ENCODE results near the gene LPIN3. TPM values are rescaled to one million over a fixed set of nuclear protein-coding genes. Genes with fewer than 3 reads are reported as not detected.

LPIN3 gene
- total and polyA plus RNA-seq, 2 donors (not counting 3 experiments of a cell fraction or from before 2014, with no cell fraction given) = 2.1 to 3.0 TPM

- CTCF ChIA-PET = interaction anchor here (0.8 to 3.4 kb wide), 3 partner anchors 9 to 47 kb away, joined by 3 to 19 read pairs (median 3); partner anchors contain the start of gene LPIN3
- Histone ChIP-seq H2AFZ (ENCODE audit: low read depth, low read length) (no peak overlapping the region), H3K4me3 (replicated peaks in 1 of 3; ENCODE audit: insufficient read depth in 1 of 3, low read depth in 1 of 3, low read length in 3 of 3) (no peak overlapping the region), H3K27me3 (ENCODE audit: control insufficient read depth in 2 of 2, insufficient read depth in 2 of 2, low read length in 2 of 2) (no peaks in the 10 kb centered on the region), H3K79me2 (ENCODE audit: control insufficient read depth, insufficient read depth, low read length) (no peaks in the 10 kb centered on the region), H3K4me2 (ENCODE audit: insufficient read depth, low read length) (no peak overlapping the region), H3K27ac (ENCODE audit: insufficient read depth, low read depth, low read length) (no peak overlapping the region), H3K4me1 (ENCODE audit: control insufficient read depth, extremely low read depth, insufficient read depth, low read length) (no peaks in the 10 kb centered on the region), H3K9ac (replicated peaks; ENCODE audit: extremely low read depth, insufficient read depth, low read length) (no peak overlapping the region), H4K20me1 (replicated peaks; ENCODE audit: control insufficient read depth, extremely low read depth, insufficient read depth, low read length) (no peaks in the 10 kb centered on the region), H3K9me3 (replicated peaks; ENCODE audit: control insufficient read depth, insufficient read depth, low read length) (no peaks in the 10 kb centered on the region), H3K9me1 (replicated peaks; ENCODE audit: control insufficient read depth, extremely low read depth, insufficient read depth, low read length) (no peaks in the 10 kb centered on the region), H3K36me3 (ENCODE audit: control insufficient read depth in 2 of 2, extremely low read depth in 1 of 2, insufficient read depth in 2 of 2, low read length in 2 of 2) (no peaks in the 10 kb centered on the region)
- DNase-seq (ENCODE audit: low read depth, low spot score) = no peak
- intact Hi-C loops (cut with micrococcal nuclease) = no loop called here
- POLR2A ChIA-PET = no interaction called here
- dilution Hi-C loops (cut with MboI; ENCODE audit: extremely low pct_ligation_motif_present, low sequenced_read_pairs) = no loop called here
- no TSS peak for BruUV-seq (replicated peaks)
- FAIRE-seq = no peak
- TF ChIP-seq, protein P1, sequence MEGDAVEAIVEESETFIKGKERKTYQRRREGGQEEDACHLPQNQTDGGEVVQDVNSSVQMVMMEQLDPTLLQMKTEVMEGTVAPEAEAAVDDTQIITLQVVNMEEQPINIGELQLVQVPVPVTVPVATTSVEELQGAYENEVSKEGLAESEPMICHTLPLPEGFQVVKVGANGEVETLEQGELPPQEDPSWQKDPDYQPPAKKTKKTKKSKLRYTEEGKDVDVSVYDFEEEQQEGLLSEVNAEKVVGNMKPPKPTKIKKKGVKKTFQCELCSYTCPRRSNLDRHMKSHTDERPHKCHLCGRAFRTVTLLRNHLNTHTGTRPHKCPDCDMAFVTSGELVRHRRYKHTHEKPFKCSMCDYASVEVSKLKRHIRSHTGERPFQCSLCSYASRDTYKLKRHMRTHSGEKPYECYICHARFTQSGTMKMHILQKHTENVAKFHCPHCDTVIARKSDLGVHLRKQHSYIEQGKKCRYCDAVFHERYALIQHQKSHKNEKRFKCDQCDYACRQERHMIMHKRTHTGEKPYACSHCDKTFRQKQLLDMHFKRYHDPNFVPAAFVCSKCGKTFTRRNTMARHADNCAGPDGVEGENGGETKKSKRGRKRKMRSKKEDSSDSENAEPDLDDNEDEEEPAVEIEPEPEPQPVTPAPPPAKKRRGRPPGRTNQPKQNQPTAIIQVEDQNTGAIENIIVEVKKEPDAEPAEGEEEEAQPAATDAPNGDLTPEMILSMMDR (IDR thresholded peaks at IDR 0.05; ENCODE audit: extremely low read depth in 1 of 2, insufficient read depth in 1 of 2, low read depth in 1 of 2, low read length in 2 of 2) = no peak
- TF ChIP-seq GATA2 (IDR thresholded peaks at IDR 0.05; ENCODE audit: insufficient read depth, insufficient read length, low read depth, low read length) (no peak), FOS (IDR thresholded peaks at IDR 0.05; ENCODE audit: borderline replicate concordance, insufficient read depth, low read length) (no peak), MAX (IDR thresholded peaks at IDR 0.05; ENCODE audit: insufficient read depth, insufficient read length) (no peak)
These were observed 9.3 kb downstream of the LPIN3 start for GRCh38 chr20:41349943-41350342.

DNA sequence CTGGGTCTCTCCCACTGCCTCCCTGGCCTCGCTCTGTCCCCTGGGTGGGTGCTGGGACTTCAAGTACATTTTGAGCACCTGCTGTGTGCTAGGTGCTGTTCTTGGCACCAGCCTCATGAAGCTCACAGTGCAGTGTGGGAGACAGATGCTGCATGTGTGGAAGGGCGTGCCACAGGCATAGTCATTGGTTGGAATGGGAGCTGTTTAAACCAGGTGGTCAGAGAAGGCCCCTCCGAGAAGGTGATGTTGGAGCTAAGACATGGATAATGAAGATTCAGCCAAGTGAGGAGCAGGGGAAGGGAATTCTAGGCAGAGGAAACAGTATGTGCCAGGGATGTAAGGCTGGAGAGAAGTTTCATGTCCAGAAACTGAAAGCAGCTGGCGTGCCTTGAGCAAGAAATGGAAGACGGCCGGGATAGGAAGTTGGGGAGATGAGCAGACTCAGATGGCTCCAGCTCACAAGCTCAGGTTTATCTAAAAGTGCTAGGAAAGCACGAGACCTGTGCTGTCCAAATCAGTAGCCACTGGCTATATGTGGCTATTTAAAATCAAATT lies 9.9 kb downstream of the LPIN3 start:
- Histone ChIP-seq H2AFZ (ENCODE audit: low read depth, low read length) (no peak overlapping the region), H3K4me1 (ENCODE audit: control insufficient read depth, extremely low read depth, insufficient read depth, low read length) (no peaks in the 10 kb centered on the region), H3K27ac (ENCODE audit: insufficient read depth, low read depth, low read length) (no peak overlapping the region), H3K4me2 (ENCODE audit: insufficient read depth, low read length) (no peak overlapping the region), H4K20me1 (replicated peaks; ENCODE audit: control insufficient read depth, extremely low read depth, insufficient read depth, low read length) (no peaks in the 10 kb centered on the region), H3K36me3 (ENCODE audit: control insufficient read depth in 2 of 2, extremely low read depth in 1 of 2, insufficient read depth in 2 of 2, low read length in 2 of 2) (no peaks in the 10 kb centered on the region), H3K79me2 (ENCODE audit: control insufficient read depth, insufficient read depth, low read length) (no peaks in the 10 kb centered on the region), H3K9me1 (replicated peaks; ENCODE audit: control insufficient read depth, extremely low read depth, insufficient read depth, low read length) (no peaks in the 10 kb centered on the region), H3K27me3 (ENCODE audit: control insufficient read depth in 2 of 2, insufficient read depth in 2 of 2, low read length in 2 of 2) (no peaks in the 10 kb centered on the region), H3K9me3 (replicated peaks; ENCODE audit: control insufficient read depth, insufficient read depth, low read length) (no peaks in the 10 kb centered on the region), H3K9ac (replicated peaks; ENCODE audit: extremely low read depth, insufficient read depth, low read length) (no peak overlapping the region), H3K4me3 (replicated peaks in 1 of 3; ENCODE audit: insufficient read depth in 1 of 3, low read depth in 1 of 3, low read length in 3 of 3) (no peak overlapping the region)
- ChIA-PET POLR2A (no interaction called here), CTCF (interaction anchor here (0.8 to 3.4 kb wide), 4 partner anchors 11 to 216 kb away, joined by 3 to 19 read pairs (median 4); partner anchors contain the start of gene LPIN3)
- no peak for FAIRE-seq
- no TSS peak for BruUV-seq (replicated peaks)
- intact Hi-C loops (cut with micrococcal nuclease) = no loop called here
- TF ChIP-seq EZH2 (IDR thresholded peaks at IDR 0.05; ENCODE audit: borderline replicate concordance, low read depth, low read length, severe bottlenecking) = no peak
- TF ChIP-seq, protein P1 (IDR thresholded peaks at IDR 0.05; ENCODE audit: extremely low read depth in 1 of 2, insufficient read depth in 1 of 2, low read depth in 1 of 2, low read length in 2 of 2) = no peak
- TF ChIP-seq FOS (IDR thresholded peaks at IDR 0.05; ENCODE audit: borderline replicate concordance, insufficient read depth, low read length) = no peak
- TF ChIP-seq MAX (IDR thresholded peaks at IDR 0.05; ENCODE audit: insufficient read depth, insufficient read length) = no peak
- no peak for DNase-seq (ENCODE audit: low read depth, low spot score)
- dilution Hi-C loops (cut with MboI; ENCODE audit: extremely low pct_ligation_motif_present, low sequenced_read_pairs) = no loop called here
